Urothelium cell line (cell line): ENCODE measurements around the gene ZNF227.
"Not testable (repeated sequence)": the region's sequence is repeated elsewhere in the genome, so short reads cannot be mapped to it uniquely, and the experiment has no call there.

ENCODE experiments used
- DNase-seq: peaks from one replicate; pipeline ENCODE4 v3.0.0; 2011; ENCODE audit warnings: low spot score, mixed read lengths
- FAIRE-seq: peaks from 2 replicates; lab custom pipeline; 2011; peaks lifted over from hg19 to GRCh38; lab: Jason Lieb, UNC

ZNF227 gene

GRCh38 chr19:44212250-44212865 lies at the start of gene ZNF227:
Gene ZNF227, plus strand, starts transcription at chr19:44212532. Its CDS starts 5,261 bp downstream, at chr19:44217793.
- peak; percentile 91 for DNase-seq
- peak; percentile 50 for FAIRE-seq

GRCh38 chr19:44163789-44164188 lies 48.5 kb upstream of the ZNF227 start:
- FAIRE-seq (no peak), DNase-seq (no peak)

- FAIRE-seq (no peak), DNase-seq (no peak)
Measured at GRCh38 chr19:44164327-44164672, 48.0 kb upstream of the ZNF227 start.

GRCh38 chr19:44164673-44165512 lies 47.4 kb upstream of the ZNF227 start, which contains the start of gene ZNF226:
Gene ZNF226, plus strand, starts transcription at chr19:44165100. Its CDS starts 4,981 bp downstream, at chr19:44170081.
- DNase-seq (peak; percentile 95), FAIRE-seq (no peak)

- DNase-seq, FAIRE-seq: not testable (repeated sequence)
Measured at GRCh38 chr19:44170660-44171059, 41.7 kb upstream of the ZNF227 start.

- no peak for DNase-seq
- no peak for FAIRE-seq
Measured at GRCh38 chr19:44176590-44176989, 35.7 kb upstream of the ZNF227 start.

GRCh38 chr19:44180968-44181367 lies 31.4 kb upstream of the ZNF227 start:
- no peak for FAIRE-seq

GRCh38 chr19:44182145-44182544 lies 30.2 kb upstream of the ZNF227 start:
- no peak for DNase-seq
- FAIRE-seq = no peak

More at GRCh38 chr19:44180968-44181367, 31.4 kb upstream of the ZNF227 start:
- no peak for DNase-seq

GRCh38 chr19:44190020-44190419 lies 22.3 kb upstream of the ZNF227 start:
- DNase-seq (no peak), FAIRE-seq (no peak)

- no peak for FAIRE-seq
- DNase-seq = no peak
Measured at GRCh38 chr19:44192127-44192526, 20.2 kb upstream of the ZNF227 start.

GRCh38 chr19:44196772-44197171 lies 15.6 kb upstream of the ZNF227 start:
- FAIRE-seq = no peak

GRCh38 chr19:44202470-44202869 lies 9.9 kb upstream of the ZNF227 start:
- DNase-seq = no peak
- no peak for FAIRE-seq

More at GRCh38 chr19:44196772-44197171, 15.6 kb upstream of the ZNF227 start:
- DNase-seq = no peak

GRCh38 chr19:44202974-44203373 lies 9.4 kb upstream of the ZNF227 start:
- no peak for DNase-seq
- no peak for FAIRE-seq

GRCh38 chr19:44203877-44204276 lies 8.5 kb upstream of the ZNF227 start:
- DNase-seq, FAIRE-seq: not testable (repeated sequence)

GRCh38 chr19:44204772-44205171 lies 7.6 kb upstream of the ZNF227 start:
- FAIRE-seq (no peak), DNase-seq (no peak)

- no peak for FAIRE-seq
- peak; percentile 92 for DNase-seq
Measured at GRCh38 chr19:44207126-44207803, 5.1 kb upstream of the ZNF227 start.

- DNase-seq (peak; percentile 21), FAIRE-seq (no peak)
Measured at GRCh38 chr19:44212866-44213346, 574 bp downstream of the ZNF227 start.

- FAIRE-seq, DNase-seq: not testable (repeated sequence)
Measured at GRCh38 chr19:44219926-44220325, 7.6 kb downstream of the ZNF227 start.

GRCh38 chr19:44220761-44221160 lies 8.4 kb downstream of the ZNF227 start:
- FAIRE-seq, DNase-seq: not testable (repeated sequence)

GRCh38 chr19:44221291-44221690 lies 9.0 kb downstream of the ZNF227 start:
- not testable (repeated sequence) for FAIRE-seq, DNase-seq

GRCh38 chr19:44228318-44228717 lies 16.0 kb downstream of the ZNF227 start:
- no peak for FAIRE-seq

More at GRCh38 chr19:44228318-44228717, 16.0 kb downstream of the ZNF227 start:
- DNase-seq = no peak
